K562 (cell line): ENCODE measurements around the gene RBM25. TPM values are rescaled to one million over a fixed set of nuclear protein-coding genes. Genes with fewer than 3 reads are reported as not detected.
A peak's percentile ranks its signal among the peaks of the same experiment; 100 is the strongest.

Experiments used
- DPF2 ChIP-seq: fragments of 450-650 bp; IDR thresholded peaks from 2 replicates; pipeline ENCODE4 v1.6.1; 2016
- E2F6 ChIP-seq, 2 experiments: IDR thresholded peaks; 2 replicates each; pipeline ENCODE4 v1.6.1; 2011; ENCODE audit warnings: borderline replicate concordance in 1 of 2, control low read depth in 1 of 2, low read depth in 1 of 2, low read length in 1 of 2, mild to moderate bottlenecking in 1 of 2, mixed read lengths in 1 of 2, moderate library complexity in 1 of 2; ENCODE audit not compliant: insufficient read depth in 1 of 2, insufficient read length in 1 of 2, poor library complexity in 1 of 2, severe bottlenecking in 1 of 2; ENCODE audit errors: extremely low read depth in 1 of 2
- EP300 ChIP-seq: IDR thresholded peaks from 2 replicates; pipeline ENCODE4 v1.6.1; 2012; ENCODE audit warnings: low read length, improper control_type of control experiment
- FOXK2 ChIP-seq, 2 experiments: fragments of 450-650 bp; IDR thresholded peaks in 1 of 2; conservative IDR thresholded peaks in 1 of 2; 2 replicates each; pipeline ENCODE4 v1.6.1; 2016; ENCODE audit warnings: low read depth in 2 of 2, mild to moderate bottlenecking in 1 of 2
- GTF2E2 ChIP-seq: fragments of 200-800 bp; sonication (Bioruptor generic); IDR thresholded peaks from 2 replicates; pipeline ENCODE4 v1.6.1; 2016; ENCODE audit warnings: missing genetic modification characterization, missing compliant biosample characterization
- HMG20A ChIP-seq: fragments of 450-650 bp; formaldehyde crosslinking; conservative IDR thresholded peaks from 2 replicates; pipeline ENCODE4 v1.4.0; 2020; ENCODE audit warnings: mild to moderate bottlenecking, mixed read lengths
- MAZ ChIP-seq, 2 experiments: fragments of 450-650 bp in 1 of 2; sonication (generic) in 1 of 2; formaldehyde crosslinking; IDR thresholded peaks in 1 of 2; conservative IDR thresholded peaks in 1 of 2; 2 replicates each; pipeline versions ENCODE4 v1.4.0 to v1.5.0; 2020; ENCODE audit warnings: mild to moderate bottlenecking in 1 of 2, missing genetic modification reagents in 1 of 2
- NFRKB ChIP-seq: fragments of 450-650 bp; IDR thresholded peaks from 2 replicates; pipeline ENCODE4 v1.6.1; 2016; ENCODE audit warnings: low read depth
- NR2F6 ChIP-seq: fragments of 450-650 bp; formaldehyde crosslinking; IDR thresholded peaks from 2 replicates; pipeline ENCODE4 v1.4.0; 2020; ENCODE audit warnings: mild to moderate bottlenecking
- POLR2A ChIP-seq: fragments of 450-650 bp; conservative IDR thresholded peaks from 2 replicates; pipeline ENCODE4 v1.6.1; 2016
- ZHX1 ChIP-seq: fragments of 150-350 bp; conservative IDR thresholded peaks from 2 replicates; pipeline ENCODE4 v1.6.1; 2014; ENCODE audit warnings: low read length
- ZKSCAN3 ChIP-seq: fragments of 250-450 bp; sonication (Bioruptor Pico); IDR thresholded peaks from 2 replicates; pipeline ENCODE4 v1.4.0; 2020
- ZNF316 ChIP-seq: fragments of 450-650 bp; IDR thresholded peaks from 2 replicates; pipeline ENCODE4 v1.6.1; 2016
- ZNF639 ChIP-seq, 2 experiments: fragments of 200-800 bp in 1 of 2; sonication (Bioruptor generic) in 1 of 2; sonication (generic) in 1 of 2; formaldehyde crosslinking in 1 of 2; IDR thresholded peaks in 1 of 2; conservative IDR thresholded peaks in 1 of 2; 2 replicates each; pipeline versions ENCODE4 v1.5.0 to v1.6.1; 2016 to 2020; ENCODE audit warnings: missing compliant biosample characterization in 1 of 2, missing genetic modification characterization in 1 of 2, missing genetic modification reagents in 1 of 2
- polyA plus RNA-seq, 8 experiments: library from polyadenylated mRNA; depleted of rRNA in 4 of 8; stranded (reverse) in 5 of 8; unstranded in 3 of 8; fragments of >200 nt; fragmentation: Nextera tagmentation in 2 of 8; fragmentation: Illumina TruSeq in 1 of 8; extraction: Ambion mirVana in 2 of 8; extraction: Trizol in 1 of 8; gene quantifications; 2 replicates each; pipeline versions ENCODE4 v1.2.1 to v1.2.3, GENCODE V29; 2011 to 2014; ENCODE audit warnings: inconsistent platforms in 1 of 8, missing spikeins in 1 of 8
- total RNA-seq, 7 experiments: library from RNA; depleted of rRNA in 6 of 7; stranded (reverse); fragments of >200 nt in 6 of 7; fragmentation: Illumina TruSeq in 2 of 7; extraction: Trizol in 2 of 7; gene quantifications; 2 replicates each; pipeline versions ENCODE4 v1.2.1 to v1.2.3, GENCODE V29; 2011 to 2021; ENCODE audit warnings: low replicate concordance in 1 of 7

Gene RBM25
- total and polyA plus RNA-seq, 9 of the 15 experiments (the other 6 are each of a cell fraction or from before 2014, with no cell fraction given): 28.6 to 80.1 (median 48.1) TPM

GRCh38 chr14:73058224-73058921 lies at the start of gene RBM25 (continued):
- TF ChIP-seq ZHX1 (peak; percentile 80; the same call in 1 of the 2 replicates), ZNF316 (0 out of 2 replicates have a peak, but pooled peaks have one; percentile 8), NFRKB (peak; percentile 98), GTF2E2 (tag) (peak; percentile 89; the same call in 1 of the 2 replicates), HMG20A (CRISPR knock-in tag) (no peak), FOXK2 (conservative IDR thresholded peaks at IDR 0.05 in 1 of 2, IDR thresholded peaks at IDR 0.05 in 1 of 2; ENCODE audit: low read depth in 2 of 2) (peak; percentile 47 to 67; a peak in 3 of 4 replicates), EP300 (peak; percentile 46), ZKSCAN3 (CRISPR knock-in tag) (no peak), E2F6 (IDR thresholded peaks at IDR 0.05; ENCODE audit: borderline replicate concordance in 1 of 2, extremely low read depth in 1 of 2, insufficient read depth in 1 of 2, insufficient read length in 1 of 2, low read depth in 1 of 2, low read length in 1 of 2, poor library complexity in 1 of 2, severe bottlenecking in 1 of 2) (peak in 1 of 2 experiments; percentile 38), ZNF639 (CRISPR knock-in tag; conservative IDR thresholded peaks at IDR 0.05 in 1 of 2, IDR thresholded peaks at IDR 0.05 in 1 of 2) (peak in 1 of 2 experiments; percentile 67; a peak in 1 of 4 replicates), POLR2A (peak; percentile 99), DPF2 (0 out of 2 replicates have a peak, but pooled peaks have one; percentile 34), MAZ (CRISPR knock-in tag; conservative IDR thresholded peaks at IDR 0.05 in 1 of 2, IDR thresholded peaks at IDR 0.05 in 1 of 2) (peak in 1 of 2 experiments; percentile 79; a peak in 2 of 4 replicates), NR2F6 (no peak)
